H54 (cell line): ENCODE data around the gene BICD2.
"Not testable (repeated sequence)": the region's sequence is repeated elsewhere in the genome, so short reads cannot be mapped to it uniquely, and the experiment has no call there.

Experiments used
- DNase-seq: peaks from one replicate; pipeline ENCODE4 v3.0.0; 2011; ENCODE audit warnings: low spot score, mixed read lengths; ENCODE audit not compliant: insufficient read length
- FAIRE-seq: peaks from 3 replicates; lab custom pipeline; 2011; peaks lifted over from hg19 to GRCh38; lab: Jason Lieb, UNC
- POLR2A ChIP-seq: IDR thresholded peaks from 2 replicates; pipeline ENCODE4 v1.6.1; 2011; ENCODE audit warnings: low read depth, mild to moderate bottlenecking, low read length

BICD2 gene

GRCh38 chr9:92790542-92791527 lies 26.2 kb upstream of the BICD2 start:
- peak; percentile 94 for FAIRE-seq
- DNase-seq, result peak; percentile 61
- no peak for TF ChIP-seq POLR2A

GRCh38 chr9:92786298-92786697 lies 21.7 kb upstream of the BICD2 start:
- DNase-seq, result no peak
- no peak for TF ChIP-seq POLR2A
- no peak for FAIRE-seq

- FAIRE-seq, result no peak
- DNase-seq, result no peak
- TF ChIP-seq POLR2A, result no peak
Measured at GRCh38 chr9:92781899-92782298, 17.3 kb upstream of the BICD2 start.

- FAIRE-seq (no peak), DNase-seq (no peak)
- no peak for TF ChIP-seq POLR2A
Measured at GRCh38 chr9:92780206-92780605, 15.6 kb upstream of the BICD2 start.

GRCh38 chr9:92775466-92775865 lies 10.8 kb upstream of the BICD2 start:
- no peak for TF ChIP-seq POLR2A
- DNase-seq (no peak), FAIRE-seq (no peak)

GRCh38 chr9:92774274-92774673 lies 9.6 kb upstream of the BICD2 start:
- FAIRE-seq (peak; percentile 98), DNase-seq (peak; percentile 38)
- no peak for TF ChIP-seq POLR2A

- no peak for DNase-seq
- FAIRE-seq, result no peak
- no peak for TF ChIP-seq POLR2A
Measured at GRCh38 chr9:92773810-92774209, 9.2 kb upstream of the BICD2 start.

- TF ChIP-seq POLR2A, result no peak
- FAIRE-seq, result no peak
- DNase-seq, result no peak
Measured at GRCh38 chr9:92771309-92771708, 6.7 kb upstream of the BICD2 start.

- FAIRE-seq (no peak), DNase-seq (no peak)
- TF ChIP-seq POLR2A, result no peak
Measured at GRCh38 chr9:92770360-92770995, 5.8 kb upstream of the BICD2 start.

GRCh38 chr9:92769990-92770359 lies 5.3 kb upstream of the BICD2 start:
- no peak for TF ChIP-seq POLR2A
- no peak for FAIRE-seq
- DNase-seq, result no peak

GRCh38 chr9:92769286-92769685 lies 4.7 kb upstream of the BICD2 start:
- DNase-seq (no peak), FAIRE-seq (no peak)
- no peak for TF ChIP-seq POLR2A

- not testable (repeated sequence) for FAIRE-seq, DNase-seq
Measured at GRCh38 chr9:92768816-92769215, 4.2 kb upstream of the BICD2 start.

GRCh38 chr9:92767066-92768054 lies 2.7 kb upstream of the BICD2 start:
- FAIRE-seq (no peak), DNase-seq (no peak)
- TF ChIP-seq POLR2A, result no peak
